Left lung (tissue), 10 donors: ENCODE results near the gene PSMD11. TPM values are rescaled to one million over a fixed set of nuclear protein-coding genes. Genes with fewer than 3 reads are reported as not detected.
A peak's percentile ranks its signal among the peaks of the same experiment; 100 is the strongest.

Experiments used
- ATAC-seq: fragments of 200-7000 bp; cut with Tn5 transposase; one replicate; pipeline ENCODE4 v1.9.1; 2020; ENCODE audit warnings: moderate library complexity
- DNase-seq, 4 donors: peaks; one replicate each; pipeline ENCODE4 v3.0.0-alpha.2; 2013 to 2020
- H3K27ac ChIP-seq, 2 donors: fragments of 200-600 bp; sonication (generic) in 1 of 2; one replicate each; pipeline versions ENCODE4 v1.5.0 to v1.8.0; 2020 to 2021
- H3K27me3 ChIP-seq, 2 donors: fragments of 200-600 bp; sonication (generic) in 1 of 2; one replicate each; pipeline versions ENCODE4 v1.5.0 to v1.8.0; 2020 to 2021
- H3K36me3 ChIP-seq, 2 donors: fragments of 200-600 bp; sonication (generic) in 1 of 2; one replicate each; pipeline versions ENCODE4 v1.5.0 to v1.8.0; 2020 to 2021
- H3K4me1 ChIP-seq, 2 donors: fragments of 200-600 bp; one replicate each; pipeline ENCODE4 v1.8.0; 2021
- H3K4me3 ChIP-seq, 2 donors: fragments of 200-600 bp; sonication (generic) in 1 of 2; one replicate each; pipeline versions ENCODE4 v1.5.0 to v1.8.0; 2020 to 2021; ENCODE audit warnings: mild to moderate bottlenecking in 1 of 2
- H3K9me3 ChIP-seq, 2 donors: fragments of 200-600 bp; sonication (generic) in 1 of 2; one replicate each; pipeline versions ENCODE4 v1.5.0 to v1.8.0; 2020 to 2021
- intact Hi-C, 2 donors: fragments of 100-400 bp; cut with DNase I; formaldehyde crosslinking; loops; one replicate each; pipeline versions ENCODE4 v1.11.2 to v1.14.2; 2022
- polyA plus RNA-seq, 6 donors: library from polyadenylated mRNA; unstranded; fragments of 120-200 nt; gene quantifications; one replicate each; pipeline ENCODE4 v1.2.1, GENCODE V29; 2013; ENCODE audit not compliant: insufficient read length in 6 of 6
- total RNA-seq, 2 donors: library from RNA; stranded (reverse); fragmentation: NEBNext Ultra II Directional; extraction: Animal tissue kit (Norgen Biotek cat#: 25700); gene quantifications; one replicate each; pipeline ENCODE4 v1.2.1, GENCODE V29; 2021
- TF ChIP-seq, protein P1 (sequence below), 2 donors: fragments of 200-600 bp; sonication (generic) in 1 of 2; IDR thresholded peaks; one replicate each; pipeline versions ENCODE4 v1.5.0 to v1.8.0; 2021; ENCODE audit warnings: antibody characterized with exemption in 2 of 2
- donor health status: DM: no; HTN: yes; CAD: no.
- donor health status: DM: no; HTN: no; CAD: no.

PSMD11 gene
- total and polyA plus RNA-seq, 8 donors: 67.4 to 115 (median 82.8) TPM

DNA sequence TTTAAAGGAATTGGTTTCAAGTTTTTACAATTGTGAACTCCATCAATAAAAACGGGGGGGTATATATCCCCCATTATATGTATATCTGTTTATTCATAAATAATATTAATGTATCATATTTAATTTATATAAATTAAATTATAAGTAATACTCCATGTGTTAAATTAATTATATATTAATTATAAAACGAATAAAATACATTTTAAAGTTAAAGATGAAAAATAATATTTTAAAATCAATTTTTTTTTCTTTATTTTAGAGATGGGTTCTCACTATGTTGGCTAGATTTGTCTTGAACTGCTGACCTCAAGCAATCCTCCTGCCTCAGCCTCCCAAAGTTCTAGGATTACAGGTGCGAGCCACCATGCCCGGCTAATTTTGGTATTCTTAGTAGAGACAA, 17.4 kb upstream of the PSMD11 start:
- Histone ChIP-seq H3K27me3 (no peaks in the 10 kb centered on the region), H3K9me3 (peaks cover 0 to 10% of the 10 kb centered on the region in 2 donors), H3K4me1 (no peaks in the 10 kb centered on the region), H3K27ac (no peak overlapping the region), H3K4me3 (no peak overlapping the region), H3K36me3 (no peaks in the 10 kb centered on the region)
- intact Hi-C loops: no loop called here
- TF ChIP-seq, protein P1, sequence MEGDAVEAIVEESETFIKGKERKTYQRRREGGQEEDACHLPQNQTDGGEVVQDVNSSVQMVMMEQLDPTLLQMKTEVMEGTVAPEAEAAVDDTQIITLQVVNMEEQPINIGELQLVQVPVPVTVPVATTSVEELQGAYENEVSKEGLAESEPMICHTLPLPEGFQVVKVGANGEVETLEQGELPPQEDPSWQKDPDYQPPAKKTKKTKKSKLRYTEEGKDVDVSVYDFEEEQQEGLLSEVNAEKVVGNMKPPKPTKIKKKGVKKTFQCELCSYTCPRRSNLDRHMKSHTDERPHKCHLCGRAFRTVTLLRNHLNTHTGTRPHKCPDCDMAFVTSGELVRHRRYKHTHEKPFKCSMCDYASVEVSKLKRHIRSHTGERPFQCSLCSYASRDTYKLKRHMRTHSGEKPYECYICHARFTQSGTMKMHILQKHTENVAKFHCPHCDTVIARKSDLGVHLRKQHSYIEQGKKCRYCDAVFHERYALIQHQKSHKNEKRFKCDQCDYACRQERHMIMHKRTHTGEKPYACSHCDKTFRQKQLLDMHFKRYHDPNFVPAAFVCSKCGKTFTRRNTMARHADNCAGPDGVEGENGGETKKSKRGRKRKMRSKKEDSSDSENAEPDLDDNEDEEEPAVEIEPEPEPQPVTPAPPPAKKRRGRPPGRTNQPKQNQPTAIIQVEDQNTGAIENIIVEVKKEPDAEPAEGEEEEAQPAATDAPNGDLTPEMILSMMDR (IDR thresholded peaks at IDR 0.05): no peak
- DNase-seq (no peak), ATAC-seq (no peak)

DNA sequence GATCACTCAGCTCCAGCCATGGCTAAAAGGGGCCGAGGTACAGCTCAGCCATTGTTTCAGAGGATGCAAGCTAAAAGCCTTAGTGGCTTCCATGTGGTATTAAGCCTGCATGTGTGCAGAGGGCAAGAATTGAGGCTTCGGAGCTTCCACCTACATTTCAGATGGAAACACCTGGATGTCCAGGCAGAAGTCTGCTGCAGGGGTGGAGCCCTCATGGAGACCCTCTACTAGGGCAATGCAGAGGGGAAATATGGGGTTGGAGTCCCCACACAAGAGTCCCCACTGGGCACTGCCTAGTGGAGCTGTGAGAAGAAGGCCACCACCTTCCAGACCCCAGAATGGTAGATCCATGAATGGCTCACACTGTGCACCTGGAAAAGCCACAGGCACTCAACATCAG, 14.7 kb upstream of the PSMD11 start:
- Histone ChIP-seq H3K27ac (no peak overlapping the region), H3K4me3 (no peak overlapping the region), H3K36me3 (no peaks in the 10 kb centered on the region), H3K27me3 (no peaks in the 10 kb centered on the region), H3K9me3 (peaks cover 0 to 10% of the 10 kb centered on the region in 2 donors), H3K4me1 (no peaks in the 10 kb centered on the region)
- no peak for DNase-seq
- TF ChIP-seq, protein P1 (IDR thresholded peaks at IDR 0.05): no peak
- intact Hi-C loops: no loop called here
- no peak for ATAC-seq

DNA sequence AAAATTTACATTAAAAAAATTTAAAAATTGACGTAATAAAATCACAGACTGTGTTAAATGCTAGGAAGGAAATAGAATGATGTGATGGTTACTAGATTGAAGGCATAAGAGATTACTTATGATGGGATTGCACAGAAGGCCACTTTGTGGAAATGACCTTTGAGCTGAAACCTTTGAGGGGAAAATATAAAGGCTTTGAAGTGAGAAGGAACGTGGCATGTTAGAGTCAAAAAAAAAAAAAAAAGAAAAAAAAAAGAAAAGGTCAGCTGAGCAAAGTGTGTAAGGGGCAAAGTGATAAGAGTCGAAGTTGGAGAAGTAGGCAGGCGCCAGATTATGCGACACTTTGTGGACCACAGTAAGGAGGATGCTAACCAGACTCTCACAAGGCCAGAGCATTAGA, 3.6 kb upstream of the PSMD11 start:
- DNase-seq (no peak), ATAC-seq (no peak)
- Histone ChIP-seq H3K9me3 (no peaks in the 10 kb centered on the region), H3K4me3 (no peak overlapping the region), H3K36me3 (no peaks in the 10 kb centered on the region), H3K27ac (no peak overlapping the region), H3K27me3 (no peaks in the 10 kb centered on the region), H3K4me1 (peaks cover 4 to 9% of the 10 kb centered on the region in 2 donors)
- TF ChIP-seq, protein P1 (IDR thresholded peaks at IDR 0.05): no peak
- intact Hi-C loops: no loop called here

DNA sequence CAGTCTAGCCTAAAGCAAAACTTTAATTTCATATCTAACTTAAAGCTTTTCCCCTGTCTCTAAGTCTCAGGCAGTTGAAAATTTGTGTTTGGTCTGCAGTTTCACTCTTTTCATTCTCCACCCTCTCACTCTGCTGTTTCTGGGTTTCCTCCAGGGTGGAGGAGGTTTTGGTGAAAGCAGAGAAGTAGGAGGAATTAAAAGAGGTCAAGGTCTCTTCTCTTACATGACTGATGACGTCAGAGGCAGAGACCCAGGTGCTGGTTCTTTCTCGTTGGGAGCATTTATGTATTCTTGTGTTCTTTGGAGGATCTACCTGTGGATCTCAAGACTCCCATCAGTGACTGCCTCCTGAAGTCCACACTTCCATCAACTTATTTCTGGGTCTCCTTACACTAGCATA, 2.4 kb upstream of the PSMD11 start:
- DNase-seq (no peak), ATAC-seq (no peak)
- H3K4me3 ChIP-seq: no peak overlapping the region
- intact Hi-C loops: no loop called here
- H3K27me3 ChIP-seq: no peaks in the 10 kb centered on the region
- H3K36me3 ChIP-seq: peaks cover 0 to 1% of the 10 kb centered on the region in 2 donors
- no peaks in the 10 kb centered on the region for H3K9me3 ChIP-seq
- TF ChIP-seq, protein P1 (IDR thresholded peaks at IDR 0.05): no peak
- peaks cover 10 to 21% of the 10 kb centered on the region in 2 donors for H3K4me1 ChIP-seq
- H3K27ac ChIP-seq: no peak overlapping the region

DNA sequence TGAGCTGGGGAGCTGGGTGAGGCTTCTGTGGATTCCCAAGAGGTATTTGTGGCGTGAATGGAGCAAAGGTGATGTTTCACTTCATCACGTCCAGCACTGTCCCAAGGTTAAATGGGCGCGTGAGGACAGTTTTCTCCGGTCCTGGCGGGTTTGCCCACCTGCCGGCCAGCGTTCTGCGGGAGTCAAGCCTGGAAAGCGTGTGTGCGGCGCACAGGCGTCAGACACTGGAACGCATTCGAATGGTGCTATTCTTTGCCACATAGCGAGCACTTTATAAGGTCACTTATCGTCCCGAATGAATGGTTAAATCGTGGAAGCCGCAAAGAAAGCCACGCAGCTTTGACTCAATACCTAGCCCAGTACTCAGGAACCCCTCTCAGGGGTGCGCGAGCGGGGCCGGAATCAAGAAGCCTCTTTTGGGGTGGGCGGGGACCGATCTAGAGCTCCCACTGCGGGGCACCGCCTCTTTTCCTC, 446 bp upstream of the PSMD11 start:
- intact Hi-C loops: no loop called here

More for the DNA sequence above, 446 bp upstream of the PSMD11 start:
- H3K27me3 ChIP-seq: no peaks in the 10 kb centered on the region
- TF ChIP-seq, protein P1 (IDR thresholded peaks at IDR 0.05): no peak
- peak overlapping the region in 1 of 2 donors; percentile 86 for H3K27ac ChIP-seq
- H3K9me3 ChIP-seq: no peaks in the 10 kb centered on the region
- peak overlapping the region; percentile 86 to 100 for H3K4me3 ChIP-seq
- DNase-seq: no peak
- peaks cover 3 to 21% of the 10 kb centered on the region in 2 donors for H3K36me3 ChIP-seq
- ATAC-seq: peak; percentile 4
- H3K4me1 ChIP-seq: peaks cover 10 to 22% of the 10 kb centered on the region in 2 donors
